Adrenal gland (tissue), 5 donors: ENCODE data around the gene SRI.

Experiments
- CTCF ChIP-seq, 6 experiments: fragments of 450-650 bp in 4 of 6; fragments of 200-600 bp in 2 of 6; sonication (generic) in 1 of 6; IDR thresholded peaks; 1 replicate in 5 of 6; 2 replicates in 1 of 6; pipeline versions ENCODE4 v1.5.1 to v1.8.0; 2016 to 2021; ENCODE audit warnings: antibody characterized with exemption in 6 of 6, mild to moderate bottlenecking in 2 of 6, moderate library complexity in 1 of 6
- POLR2A ChIP-seq, 2 donors: fragments of 450-650 bp; IDR thresholded peaks; one replicate each; pipeline ENCODE4 v1.6.1; 2017; ENCODE audit warnings: antibody characterized with exemption in 2 of 2, mild to moderate bottlenecking in 2 of 2, moderate library complexity in 1 of 2
- donor health status: DM: no; HTN: no; CAD: no.

- TF ChIP-seq CTCF (IDR thresholded peaks at IDR 0.05): no peak
- TF ChIP-seq POLR2A (IDR thresholded peaks at IDR 0.05): no peak
Measured at GRCh38 chr7:88256906-88257305, 37.1 kb upstream of the SRI start.
